Measurements from ENCODE around the gene PAPPA2. TPM values are rescaled to one million over a fixed set of nuclear protein-coding genes. Genes with fewer than 3 reads are reported as not detected.
A peak's percentile ranks its signal among the peaks of the same experiment; 100 is the strongest.

The PAPPA2 gene
- total and polyA plus RNA-seq, 9 of the 15 experiments (the other 6 are each of a cell fraction or from before 2014, with no cell fraction given), result 0.01 to 0.15 (median 0.05) TPM; not detected in 2

GRCh38 chr1:176876966-176877515 lies 414.1 kb downstream of the PAPPA2 start:
- Histone ChIP-seq H3K27ac (ENCODE audit: extremely low read depth, low read depth, low read length) (no peak overlapping the region), H3K4me1 (replicated peaks in 1 of 2; ENCODE audit: control insufficient read depth in 2 of 2, insufficient read depth in 2 of 2, low read length in 2 of 2) (peaks cover 33 to 50% of the 10 kb centered on the region in 2 experiments), H3K79me2 (ENCODE audit: control insufficient read depth, insufficient read depth, low read length) (no peaks in the 10 kb centered on the region), H3K9ac (ENCODE audit: insufficient read depth in 1 of 2, low read depth in 2 of 2, low read length in 2 of 2) (no peak overlapping the region), H3K36me3 (ENCODE audit: control insufficient read depth, insufficient read depth, low read length) (no peaks in the 10 kb centered on the region), H3K4me3 (no peak overlapping the region), H2AFZ (ENCODE audit: low read depth, low read length) (peak overlapping the region; percentile 95), H3K9me1 (ENCODE audit: control insufficient read depth, insufficient read depth, low read length) (peaks cover 4% of the 10 kb centered on the region), H3K4me2 (ENCODE audit: insufficient read depth, low read length) (peak overlapping the region; percentile 3; the same call in 1 of the 2 replicates), H3K27me3 (ENCODE audit: control insufficient read depth in 2 of 2, insufficient read depth in 2 of 2, low read length in 2 of 2) (no peaks in the 10 kb centered on the region), H3K9me3 (replicated peaks; ENCODE audit: control insufficient read depth, insufficient read depth, low read depth, low read length) (no peaks in the 10 kb centered on the region), H4K20me1 (replicated peaks; ENCODE audit: control insufficient read depth, insufficient read depth, low read length) (no peaks in the 10 kb centered on the region)
- no TSS peak for BruUV-seq (replicated peaks)
- CTCF ChIA-PET (ENCODE audit: low intra/inter-chr PET ratio), result no interaction called here
- POLR2A ChIA-PET, result interaction anchor here (0.7 kb wide), 3 partner anchors 437 to 1286 kb away, joined by 3 read pairs; no protein-coding TSS in a partner anchor
- 34% methylated on average over 4 of the region's 4 CpGs for WGBS (ENCODE audit: insufficient coverage, low coverage, missing lambda C conversion rate)
- in situ Hi-C loops (cut with MboI), result no loop called here
- intact Hi-C loops (cut with micrococcal nuclease), result no loop called here
- ATAC-seq (no peak), DNase-seq (ENCODE audit: extremely low read depth in 1 of 4, low spot score in 3 of 4) (peak in 3 of 4 experiments; percentile 17 to 54 (median 25)), FAIRE-seq (no peak)
- TF ChIP-seq FOXK1 (CRISPR knock-in tag; IDR thresholded peaks at IDR 0.05; ENCODE audit: borderline replicate concordance), result no peak
- TF ChIP-seq ZNF274 (IDR thresholded peaks at IDR 0.05; ENCODE audit: borderline replicate concordance, low read depth, low read length), result no peak
- TF ChIP-seq THAP7 (CRISPR knock-in tag; IDR thresholded peaks at IDR 0.05), result no peak
- TF ChIP-seq REST (IDR thresholded peaks at IDR 0.05; ENCODE audit: borderline replicate concordance), result 0 out of 2 replicates have a peak, but pooled peaks have one; percentile 3
- no peak for TF ChIP-seq REST (CRISPR knock-in tag; IDR thresholded peaks at IDR 0.05; ENCODE audit: low read depth)
